ENCODE measurements around the gene TBX15.

- TF ChIP-seq CTCF (IDR thresholded peaks at IDR 0.05 in 8 of 11, conservative IDR thresholded peaks at IDR 0.05 in 3 of 11) = no peak
- TF ChIP-seq POLR2AphosphoS5 (IDR thresholded peaks at IDR 0.05) = no peak
These were observed 46.2 kb upstream of the TBX15 start for GRCh38 chr1:119034359-119034758.

Measured in spleen (tissue), 7 donors.